GM19372 (cell line): Measurements from ENCODE around the gene ADCY7.

Experiments
- ATAC-seq: cut with Tn5 transposase; IDR thresholded peaks from one replicate; pipeline ENCODE4 v1.9.1; 2021; ENCODE audit warnings: mild to moderate bottlenecking, low read depth, moderate library complexity; ENCODE audit not compliant: unreplicated experiment

Gene ADCY7

DNA sequence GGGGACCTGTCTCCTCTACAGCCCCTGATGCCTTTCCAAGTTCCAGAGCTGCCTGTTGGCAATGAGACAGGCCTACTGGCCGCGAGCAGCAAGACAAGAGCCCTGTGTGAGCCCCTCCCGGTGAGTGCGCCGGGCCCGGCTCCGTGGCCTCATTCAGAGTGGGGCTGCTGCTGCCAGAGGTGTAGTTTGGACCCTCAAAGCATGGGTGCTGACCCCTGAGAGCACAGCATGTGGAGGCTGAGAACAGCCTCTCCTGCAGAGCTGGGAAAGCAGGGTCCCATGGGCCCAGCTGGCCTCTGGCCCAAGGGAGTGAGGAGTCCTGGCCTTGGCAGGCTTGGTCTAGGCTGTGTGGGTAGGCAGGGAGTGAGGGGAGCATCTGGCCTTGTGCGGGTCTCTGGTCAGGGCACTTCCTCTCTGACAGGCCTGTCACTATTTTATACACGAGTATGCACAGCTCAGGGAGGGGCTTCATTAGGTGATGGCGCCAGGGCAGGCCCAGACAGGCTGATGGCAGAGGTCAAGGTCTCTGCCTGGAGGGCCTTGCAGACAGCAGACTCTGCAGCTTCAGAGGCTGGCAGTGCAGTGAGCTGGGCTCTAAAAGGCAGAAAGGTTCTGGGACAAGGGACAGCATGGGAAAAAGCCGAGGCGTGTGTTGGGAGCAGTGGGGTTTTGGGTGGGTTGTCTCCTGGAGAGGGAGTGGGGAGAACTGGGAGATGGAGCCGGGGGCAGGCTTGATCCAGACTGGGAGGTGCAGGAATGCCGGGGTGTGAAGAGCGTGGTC lies 43.4 kb downstream of the ADCY7 start:
- ATAC-seq = no peak

GRCh38 chr16:50310308-50311133 lies 44.2 kb downstream of the ADCY7 start:
- ATAC-seq = no peak

- ATAC-seq = no peak
Observed at GRCh38 chr16:50311134-50311528, 44.8 kb downstream of the ADCY7 start.

DNA sequence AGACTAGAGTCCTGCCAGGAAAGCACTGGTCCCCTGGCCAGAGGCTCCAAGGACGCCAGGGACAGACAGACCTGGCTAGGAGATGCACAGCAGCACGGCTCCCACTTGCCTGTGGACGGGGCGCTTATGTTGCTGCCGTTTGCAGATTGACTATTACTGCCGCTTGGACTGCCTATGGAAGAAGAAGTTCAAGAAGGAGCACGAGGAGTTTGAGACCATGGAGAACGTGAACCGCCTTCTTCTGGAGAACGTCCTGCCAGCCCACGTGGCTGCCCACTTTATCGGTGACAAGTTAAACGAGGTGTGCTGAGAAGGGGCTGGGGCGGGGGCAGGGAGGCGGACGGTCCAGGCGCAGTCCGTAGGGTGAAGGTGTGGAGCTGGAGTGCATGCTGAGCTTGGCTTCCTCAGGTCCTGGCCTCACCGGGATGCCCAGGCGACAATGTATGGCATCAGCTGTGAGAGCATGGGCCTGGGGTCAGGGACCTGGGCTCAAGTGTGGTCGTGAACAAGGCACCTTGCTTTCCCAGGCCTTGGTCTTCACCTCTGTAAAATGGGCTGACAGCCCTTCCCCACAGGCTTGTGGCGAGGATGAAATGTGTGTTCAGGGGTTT lies 45.6 kb downstream of the ADCY7 start:
- no peak for ATAC-seq

- ATAC-seq = no peak
Observed at GRCh38 chr16:50313596-50314478, 47.5 kb downstream of the ADCY7 start.

GRCh38 chr16:50314665-50315064 lies 48.3 kb downstream of the ADCY7 start:
- ATAC-seq = no peak

DNA sequence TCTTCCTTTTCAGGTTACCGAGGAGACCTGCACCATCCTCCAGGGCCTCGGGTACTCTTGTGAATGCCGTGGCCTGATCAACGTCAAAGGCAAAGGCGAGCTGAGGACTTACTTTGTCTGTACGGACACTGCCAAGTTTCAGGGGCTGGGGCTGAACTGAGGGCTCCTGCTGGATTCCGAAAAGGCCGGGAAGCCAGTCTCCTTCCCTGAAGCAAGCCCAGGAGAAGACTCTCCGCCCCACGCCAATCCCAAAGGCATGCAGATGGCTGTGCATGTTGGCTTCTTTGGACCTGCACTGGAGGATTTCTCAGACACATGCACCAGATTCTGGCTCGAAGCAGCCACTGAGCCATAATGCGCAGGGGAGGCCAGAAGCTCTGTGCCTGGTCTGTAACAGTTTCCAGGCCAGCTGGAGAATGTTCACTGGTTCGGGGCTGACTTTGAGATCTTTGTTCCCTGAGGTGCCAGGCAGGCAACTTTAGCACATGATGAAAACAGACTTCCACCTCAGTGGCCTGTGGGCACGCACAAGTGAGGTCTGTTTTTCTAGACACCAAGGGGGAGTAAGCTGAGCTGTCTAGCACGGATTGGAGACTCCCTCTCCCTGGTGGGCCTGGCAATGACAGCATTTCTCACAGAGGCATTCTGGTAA lies 49.1 kb downstream of the ADCY7 start:
- ATAC-seq = no peak

DNA sequence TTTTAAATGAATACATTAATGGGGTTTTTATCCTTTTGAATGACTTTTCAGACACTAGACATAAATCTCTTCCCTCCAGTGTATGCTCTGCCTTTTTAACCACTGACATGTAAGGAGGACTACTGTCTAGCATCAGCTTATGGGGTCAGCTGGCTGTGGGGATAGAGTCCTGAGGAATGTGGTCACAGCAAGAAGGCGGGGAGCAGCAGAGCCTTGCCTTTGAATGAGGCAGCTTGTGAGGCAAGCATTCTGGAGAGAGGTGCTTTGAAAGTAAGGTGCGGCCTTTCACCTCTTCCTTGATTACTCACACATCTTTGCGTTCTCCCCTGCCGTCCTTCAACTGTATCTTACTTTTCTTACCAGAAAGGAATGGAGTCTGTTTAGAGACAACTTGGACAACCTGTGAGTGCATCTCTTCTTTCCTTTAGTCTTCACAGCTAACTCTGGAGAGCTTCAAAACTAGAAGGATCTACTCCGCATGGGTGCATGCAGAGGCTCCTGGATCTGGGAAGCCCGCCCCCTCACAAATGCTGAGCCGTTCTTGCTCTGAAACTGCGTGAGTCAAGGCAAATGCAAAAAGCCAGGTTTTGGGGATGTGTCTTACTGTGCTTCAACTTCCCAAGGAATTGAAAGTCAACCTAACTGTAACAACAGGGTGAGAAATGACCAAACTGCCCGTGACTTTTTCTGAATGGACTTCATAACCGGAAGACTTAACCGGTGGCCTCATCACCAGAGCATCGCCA lies 49.9 kb downstream of the ADCY7 start:
- ATAC-seq = no peak

- no peak for ATAC-seq
Observed at GRCh38 chr16:50316848-50317630, 50.7 kb downstream of the ADCY7 start.

DNA sequence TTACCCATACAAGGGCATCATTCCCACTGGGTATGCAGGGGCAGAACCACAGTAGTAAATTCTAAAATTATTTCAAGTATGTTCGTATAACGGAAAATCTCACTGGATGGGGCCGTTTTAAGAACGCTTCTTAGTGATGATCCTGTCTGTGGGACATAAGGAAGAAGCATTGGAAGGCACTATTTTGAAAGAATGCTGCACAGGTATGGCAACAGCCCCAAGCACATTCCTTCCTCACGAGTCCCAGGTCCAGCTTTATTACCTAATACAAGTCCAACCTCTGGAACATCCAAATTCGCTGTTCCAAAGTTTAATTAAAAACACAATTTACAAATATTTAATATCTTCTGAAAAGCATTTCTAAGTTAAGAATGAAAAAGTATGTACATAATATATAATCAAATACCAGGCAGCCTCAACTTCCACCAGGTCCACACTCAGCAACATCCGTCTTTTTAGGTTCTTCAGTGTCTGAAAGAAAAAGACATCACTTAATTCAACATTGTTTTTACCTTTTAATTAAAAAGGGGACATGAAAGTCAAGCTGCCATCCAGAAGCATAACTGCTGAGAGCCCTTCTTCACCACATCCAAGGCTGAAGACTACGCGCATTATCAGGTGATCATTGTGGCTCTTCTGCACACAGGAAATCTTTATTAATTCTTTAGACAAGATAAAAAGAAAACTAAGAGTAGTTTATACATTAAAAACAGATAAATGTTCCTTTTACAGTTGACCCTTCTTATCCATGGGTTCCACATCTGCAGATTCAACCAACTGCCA lies 52.6 kb downstream of the ADCY7 start:
- ATAC-seq = no peak

DNA sequence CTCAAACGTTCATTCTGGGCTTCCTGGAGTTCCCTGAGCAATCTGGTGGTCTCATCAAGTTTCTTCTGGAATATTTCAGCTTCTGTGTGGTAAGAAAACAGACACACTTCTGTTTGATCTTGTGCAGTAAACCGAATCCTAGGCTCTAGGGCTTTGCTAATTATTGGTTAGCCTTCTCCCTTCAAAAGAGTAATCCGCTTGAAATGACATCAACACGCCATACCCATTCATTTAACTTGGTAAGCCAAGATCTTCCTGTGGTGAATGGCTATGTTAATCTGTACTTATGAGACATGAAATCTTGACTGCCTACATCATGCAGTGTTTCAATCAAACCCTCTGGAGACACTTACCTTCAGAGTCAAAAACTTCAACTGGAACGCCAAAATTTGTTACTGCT lies 54.0 kb downstream of the ADCY7 start:
- ATAC-seq = no peak

GRCh38 chr16:50322333-50322732 lies 56.0 kb downstream of the ADCY7 start:
- no peak for ATAC-seq

- ATAC-seq = no peak
Observed at GRCh38 chr16:50323335-50324011, 57.1 kb downstream of the ADCY7 start.

DNA sequence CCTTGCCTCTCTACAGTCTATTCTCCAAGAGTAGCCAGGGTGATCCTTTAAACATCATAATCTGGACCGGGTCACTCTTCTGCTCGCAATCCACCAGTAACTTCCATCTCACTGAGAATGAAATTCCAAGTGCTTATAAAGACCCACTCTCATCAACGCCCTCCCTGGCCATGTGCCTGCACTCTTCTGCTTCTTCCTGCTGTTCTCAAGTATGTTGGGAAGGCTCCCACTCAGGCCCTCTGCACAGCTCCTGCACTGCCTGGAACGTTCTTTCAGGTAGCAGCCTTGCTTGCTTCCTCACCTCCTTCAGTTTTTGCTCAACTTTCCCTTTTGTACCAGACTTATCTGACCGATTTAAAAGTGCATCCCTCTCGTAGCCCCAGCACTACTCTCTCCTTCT lies 58.0 kb downstream of the ADCY7 start:
- no peak for ATAC-seq

DNA sequence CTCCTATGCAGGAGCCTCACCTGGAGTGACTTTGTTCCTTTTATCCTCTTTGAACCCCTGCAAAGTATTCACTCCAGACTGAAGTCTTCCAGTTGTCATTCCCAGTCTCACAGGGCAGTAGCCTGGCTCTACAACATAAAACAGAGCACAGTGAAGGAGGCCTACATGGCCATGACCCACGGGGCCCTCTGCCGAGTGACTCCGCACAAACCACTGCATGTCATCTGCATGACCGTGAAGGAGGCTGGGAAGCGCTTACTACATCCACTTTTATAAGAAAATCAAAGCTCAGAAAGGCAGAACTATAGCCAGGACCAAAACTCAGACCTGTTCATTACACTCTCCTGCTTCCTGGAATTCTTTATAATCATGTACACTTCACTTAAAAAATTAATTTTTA lies 59.9 kb downstream of the ADCY7 start:
- no peak for ATAC-seq

GRCh38 chr16:50326835-50327465 lies 60.6 kb downstream of the ADCY7 start:
- ATAC-seq = peak; percentile 70
